Measurements from ENCODE around the gene CCDC33.

Gene CCDC33

DNA sequence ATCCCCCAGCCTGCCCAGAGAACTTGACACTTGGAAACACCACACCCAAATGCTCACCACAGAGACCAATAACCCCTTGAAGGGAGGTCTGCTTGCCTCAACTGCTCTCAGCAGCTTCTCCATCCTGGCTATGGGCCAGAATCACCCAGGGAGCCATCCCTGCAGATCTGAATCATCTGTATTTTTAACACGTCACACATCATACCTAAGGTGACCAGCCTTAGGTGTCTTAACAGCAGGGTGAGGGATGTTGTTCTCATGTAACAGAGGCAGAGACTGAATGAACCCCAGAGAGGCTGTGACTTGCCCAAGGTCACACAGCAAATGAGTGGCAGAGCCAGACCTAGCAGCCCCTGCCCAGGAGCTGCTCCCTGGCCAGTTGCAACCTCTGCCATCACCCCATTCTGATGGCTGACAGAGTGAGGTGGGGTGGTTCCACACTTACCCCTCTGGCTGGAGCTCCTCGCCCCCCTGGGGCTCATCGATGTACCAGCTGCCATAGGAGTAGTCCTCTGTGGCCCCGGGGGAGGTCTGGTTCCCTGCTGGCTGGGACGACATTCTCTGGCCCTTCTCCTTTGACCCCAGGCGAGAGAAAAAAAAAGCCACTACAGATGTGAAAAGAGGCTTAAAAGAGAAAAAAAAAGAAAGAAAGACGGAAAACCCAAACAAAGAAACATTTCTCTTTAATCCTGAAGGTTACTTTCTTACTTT is 34.3 kb upstream of the CCDC33 start:
- DNase-seq (ENCODE audit: low read depth), result no peak
- no peak overlapping the region for H3K4me3 ChIP-seq (ENCODE audit: control insufficient read depth, low read depth, low read length)
- TF ChIP-seq, protein P1, sequence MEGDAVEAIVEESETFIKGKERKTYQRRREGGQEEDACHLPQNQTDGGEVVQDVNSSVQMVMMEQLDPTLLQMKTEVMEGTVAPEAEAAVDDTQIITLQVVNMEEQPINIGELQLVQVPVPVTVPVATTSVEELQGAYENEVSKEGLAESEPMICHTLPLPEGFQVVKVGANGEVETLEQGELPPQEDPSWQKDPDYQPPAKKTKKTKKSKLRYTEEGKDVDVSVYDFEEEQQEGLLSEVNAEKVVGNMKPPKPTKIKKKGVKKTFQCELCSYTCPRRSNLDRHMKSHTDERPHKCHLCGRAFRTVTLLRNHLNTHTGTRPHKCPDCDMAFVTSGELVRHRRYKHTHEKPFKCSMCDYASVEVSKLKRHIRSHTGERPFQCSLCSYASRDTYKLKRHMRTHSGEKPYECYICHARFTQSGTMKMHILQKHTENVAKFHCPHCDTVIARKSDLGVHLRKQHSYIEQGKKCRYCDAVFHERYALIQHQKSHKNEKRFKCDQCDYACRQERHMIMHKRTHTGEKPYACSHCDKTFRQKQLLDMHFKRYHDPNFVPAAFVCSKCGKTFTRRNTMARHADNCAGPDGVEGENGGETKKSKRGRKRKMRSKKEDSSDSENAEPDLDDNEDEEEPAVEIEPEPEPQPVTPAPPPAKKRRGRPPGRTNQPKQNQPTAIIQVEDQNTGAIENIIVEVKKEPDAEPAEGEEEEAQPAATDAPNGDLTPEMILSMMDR (IDR thresholded peaks at IDR 0.05; ENCODE audit: control insufficient read depth, insufficient read depth, low read depth, low read length, missing control alignments), result no peak

DNA sequence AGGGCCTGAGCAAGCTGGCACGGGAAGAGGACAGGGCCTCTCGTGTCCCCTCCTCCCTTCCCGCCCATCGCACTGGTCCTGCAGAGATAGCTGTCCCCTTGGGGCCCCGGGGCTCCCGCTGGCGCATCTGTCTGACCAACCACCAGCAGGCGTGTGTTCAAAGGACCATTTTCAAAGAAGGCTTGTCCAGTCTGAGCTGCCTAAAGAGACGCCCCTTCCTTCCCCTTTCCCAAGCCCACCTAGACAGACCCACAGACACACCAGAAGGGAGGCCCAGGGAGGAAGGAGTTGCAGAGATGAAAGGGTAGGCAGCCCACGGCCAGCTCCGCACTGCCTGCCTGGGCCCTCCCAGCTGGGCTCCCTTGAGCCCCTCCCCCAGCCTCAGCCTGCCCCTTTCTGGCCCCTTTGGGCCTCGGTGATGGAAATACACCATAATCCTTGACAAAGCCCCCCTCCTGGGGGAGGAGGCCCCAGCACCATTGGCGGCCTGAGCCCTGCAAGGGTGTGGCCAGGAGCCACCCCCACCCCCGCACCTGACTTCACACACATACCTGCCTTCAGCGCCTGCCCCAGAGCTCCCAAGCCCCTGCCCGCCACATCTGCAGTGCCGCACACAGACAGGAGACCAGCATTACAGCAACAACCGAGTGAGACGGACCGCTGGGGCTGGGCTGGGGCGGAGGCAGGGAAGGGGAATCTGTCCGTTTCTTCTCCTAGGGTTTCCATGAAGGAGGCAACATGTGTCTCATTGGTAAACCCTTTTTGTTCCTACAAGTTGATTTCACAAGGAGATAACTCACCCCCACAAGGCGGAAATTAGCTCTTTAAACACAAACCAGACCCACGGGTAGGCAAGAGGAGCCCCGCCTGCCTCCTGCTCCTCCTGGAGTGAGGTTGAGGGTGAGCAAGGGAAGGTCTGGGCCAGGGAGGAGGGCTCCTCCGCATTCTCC is 33.4 kb upstream of the CCDC33 start, which contains the start of gene STRA6:
TSS of gene STRA6 (minus strand) at position 336 of the 950 bp plus-strand sequence. CDS start 520 bp downstream, outside the sequence.
- TF ChIP-seq, protein P1 (IDR thresholded peaks at IDR 0.05; ENCODE audit: control insufficient read depth, insufficient read depth, low read depth, low read length, missing control alignments), result peak; percentile 7
- H3K4me3 ChIP-seq (ENCODE audit: control insufficient read depth, low read depth, low read length), result no peak within 1 kb of the TSS; the same call in 1 of the 2 replicates
- DNase-seq (ENCODE audit: low read depth), result no peak

DNA sequence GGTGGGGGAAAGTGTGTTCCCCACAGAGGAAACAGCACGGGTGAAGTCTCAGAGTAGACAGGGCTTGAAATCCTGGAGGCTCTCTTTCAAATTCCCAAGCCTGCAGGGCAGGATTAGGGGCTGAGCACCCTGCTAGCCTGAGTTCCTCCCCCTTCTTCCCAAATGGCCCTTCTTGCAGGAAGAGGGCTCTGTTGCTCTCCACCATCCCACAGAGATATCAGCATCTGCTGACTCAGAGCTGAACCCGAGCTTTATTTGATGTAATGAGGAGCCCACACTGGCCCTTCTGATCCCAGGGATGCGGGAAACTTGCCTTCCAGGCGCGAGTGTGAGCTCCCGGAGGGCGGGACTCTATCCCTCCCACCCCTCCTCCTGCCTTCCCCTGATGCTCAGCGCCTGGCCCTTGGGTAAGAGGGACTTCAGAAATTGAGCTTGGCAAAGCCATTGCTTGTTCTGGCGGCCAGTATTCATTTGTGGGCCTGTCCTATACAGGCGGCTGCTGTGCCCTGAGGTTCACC is 32.2 kb upstream of the CCDC33 start:
- no peak for DNase-seq (ENCODE audit: low read depth)
- no peak overlapping the region for H3K4me3 ChIP-seq (ENCODE audit: control insufficient read depth, low read depth, low read length)
- TF ChIP-seq, protein P1 (IDR thresholded peaks at IDR 0.05; ENCODE audit: control insufficient read depth, insufficient read depth, low read depth, low read length, missing control alignments), result peak; percentile 12

DNA sequence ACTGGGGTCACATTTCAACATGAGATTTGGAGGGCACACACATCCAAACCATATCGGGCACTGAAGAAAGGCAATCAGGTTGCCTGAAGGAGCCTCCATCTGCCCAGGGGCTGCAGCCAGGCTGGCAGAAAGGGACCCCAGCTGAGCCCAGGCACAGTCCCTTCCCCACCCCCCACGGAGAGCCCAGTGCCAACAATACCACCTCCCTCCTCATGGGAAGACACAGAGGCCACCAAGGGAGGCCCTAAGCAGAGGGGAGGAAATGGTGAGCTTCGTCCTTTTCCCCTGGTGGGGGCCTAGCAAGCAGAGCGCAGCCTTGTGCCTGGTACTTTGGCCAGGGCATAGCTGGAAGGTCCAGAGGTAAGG is 30.6 kb upstream of the CCDC33 start:
- DNase-seq (ENCODE audit: low read depth), result no peak
- TF ChIP-seq, protein P1 (IDR thresholded peaks at IDR 0.05; ENCODE audit: control insufficient read depth, insufficient read depth, low read depth, low read length, missing control alignments), result no peak
- no peak overlapping the region for H3K4me3 ChIP-seq (ENCODE audit: control insufficient read depth, low read depth, low read length)

DNA sequence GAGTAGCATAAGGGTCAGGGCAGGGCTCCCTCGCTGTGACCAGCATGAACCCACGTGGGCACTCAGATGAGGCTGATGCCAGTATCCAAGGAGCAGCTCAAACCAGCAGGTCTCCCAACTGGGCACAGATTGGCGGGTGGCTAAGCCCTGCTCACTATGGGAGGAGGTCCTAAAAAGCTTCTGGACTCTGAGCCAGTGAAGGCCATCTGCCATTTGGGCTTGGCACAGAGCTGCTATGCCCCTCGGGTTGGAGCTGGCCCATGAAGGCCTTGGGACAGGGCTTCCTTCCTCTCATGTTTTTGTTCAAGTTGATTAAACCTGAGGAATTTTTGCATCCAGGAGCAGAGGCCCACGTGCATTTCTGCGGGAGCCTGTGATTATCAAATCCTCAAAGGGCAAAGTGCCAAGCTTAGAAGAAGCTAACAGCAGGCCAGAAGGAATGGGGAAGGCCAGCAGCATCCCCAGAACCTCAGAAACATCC is 29.3 kb upstream of the CCDC33 start:
- DNase-seq (ENCODE audit: low read depth), result no peak
- H3K4me3 ChIP-seq (ENCODE audit: control insufficient read depth, low read depth, low read length), result no peak overlapping the region
- TF ChIP-seq, protein P1 (IDR thresholded peaks at IDR 0.05; ENCODE audit: control insufficient read depth, insufficient read depth, low read depth, low read length, missing control alignments), result no peak

DNA sequence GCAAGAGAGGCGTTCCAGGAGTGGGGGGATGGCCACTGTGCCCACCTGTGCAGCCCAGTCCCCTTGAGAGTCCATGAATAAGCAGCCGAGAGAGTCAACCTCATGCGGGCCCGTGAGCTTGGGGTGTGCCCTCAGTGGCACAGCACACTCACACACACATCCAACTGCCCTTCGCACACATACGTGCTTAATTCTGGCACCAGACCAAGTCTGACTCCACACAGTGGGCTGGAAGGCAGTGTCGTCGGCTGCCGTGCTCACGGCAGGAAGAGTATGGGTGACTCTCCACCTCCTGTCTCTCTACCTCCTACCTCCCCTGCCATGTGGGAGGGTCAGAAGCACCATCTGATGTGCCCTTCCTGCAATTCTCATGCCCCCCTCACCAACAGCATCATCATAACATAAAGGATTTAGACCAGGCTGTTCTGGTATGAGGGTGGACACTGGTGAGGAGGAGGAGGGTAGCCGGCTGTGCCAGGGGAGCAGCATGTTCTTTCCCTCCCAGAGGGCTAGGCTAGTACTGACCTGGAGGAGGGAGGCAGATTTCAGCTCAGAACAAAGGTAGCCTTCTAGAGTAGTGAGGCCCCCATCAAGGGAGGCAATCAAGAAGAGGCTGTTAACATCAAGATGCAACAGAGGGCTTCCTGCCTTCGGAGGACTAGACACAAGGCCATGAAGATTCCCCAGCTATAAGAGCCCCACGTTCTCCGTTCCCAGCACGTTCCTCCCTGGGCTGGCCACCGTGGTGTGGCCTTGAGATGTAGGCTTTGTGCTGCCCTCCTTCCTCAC is 28.3 kb upstream of the CCDC33 start:
- no peak for DNase-seq (ENCODE audit: low read depth)
- H3K4me3 ChIP-seq (ENCODE audit: control insufficient read depth, low read depth, low read length), result no peak overlapping the region
- TF ChIP-seq, protein P1 (IDR thresholded peaks at IDR 0.05; ENCODE audit: control insufficient read depth, insufficient read depth, low read depth, low read length, missing control alignments), result no peak
